NCI-H2029 (cell line): Measurements from ENCODE around the gene ACP6.
"Not testable (repeated sequence)": the region's sequence is repeated elsewhere in the genome, so short reads cannot be mapped to it uniquely, and the experiment has no call there.

Experiments
- DNase-seq: peaks from one replicate; lab custom pipeline; 2025; lab: John Stamatoyannopoulos, UW

Gene ACP6

GRCh38 chr1:147622731-147623130, 47.6 kb downstream of the ACP6 start:
- DNase-seq, result no peak

- DNase-seq, result no peak
These were observed 49.8 kb downstream of the ACP6 start for GRCh38 chr1:147620543-147620942.

- no peak for DNase-seq
These were observed 50.6 kb downstream of the ACP6 start for GRCh38 chr1:147619741-147620140.

GRCh38 chr1:147618771-147619170, 51.6 kb downstream of the ACP6 start:
- DNase-seq, result no peak

GRCh38 chr1:147618077-147618569, 52.2 kb downstream of the ACP6 start:
- no peak for DNase-seq

GRCh38 chr1:147614966-147615365, 55.4 kb downstream of the ACP6 start:
- DNase-seq, result not testable (repeated sequence)

GRCh38 chr1:147613506-147613905, 56.8 kb downstream of the ACP6 start:
- DNase-seq, result peak; percentile 81

- peak; percentile 96 for DNase-seq
These were observed 58.0 kb downstream of the ACP6 start for GRCh38 chr1:147612366-147612765.

GRCh38 chr1:147611586-147611985, 58.7 kb downstream of the ACP6 start:
- DNase-seq, result no peak

GRCh38 chr1:147611021-147611426, 59.3 kb downstream of the ACP6 start:
- DNase-seq, result peak; percentile 17

GRCh38 chr1:147609358-147609757, 61.0 kb downstream of the ACP6 start:
- no peak for DNase-seq

- peak; percentile 11 for DNase-seq
These were observed 61.7 kb downstream of the ACP6 start for GRCh38 chr1:147608596-147608995.

GRCh38 chr1:147605591-147605990, 64.7 kb downstream of the ACP6 start:
- no peak for DNase-seq

GRCh38 chr1:147603986-147604385, 66.3 kb downstream of the ACP6 start:
- DNase-seq, result no peak

GRCh38 chr1:147600119-147601111, 69.9 kb downstream of the ACP6 start:
- DNase-seq, result no peak

GRCh38 chr1:147599362-147600118, 70.8 kb downstream of the ACP6 start:
- peak; percentile 97 for DNase-seq

GRCh38 chr1:147598621-147599361, 71.5 kb downstream of the ACP6 start:
- DNase-seq, result no peak

GRCh38 chr1:147597010-147597409, 73.3 kb downstream of the ACP6 start:
- DNase-seq, result no peak
